Large intestine (tissue), 3 donors: ENCODE measurements around the gene MYZAP. TPM values are rescaled to one million over a fixed set of nuclear protein-coding genes. Genes with fewer than 3 reads are reported as not detected.

Experiments
- DNase-seq, 2 donors: peaks; one replicate each; pipeline versions ENCODE4 v3.0.0 to v3.0.0-alpha.2; 2013
- H3K27ac ChIP-seq: one replicate; pipeline ENCODE4 v1.5.1; 2013; ENCODE audit warnings: low read length
- H3K27me3 ChIP-seq: 2 replicates; pipeline ENCODE4 v1.6.1; 2013; ENCODE audit warnings: low read length; ENCODE audit not compliant: control insufficient read depth, insufficient read depth
- H3K36me3 ChIP-seq: 2 replicates; pipeline ENCODE4 v1.6.1; 2013; ENCODE audit warnings: low read length; ENCODE audit not compliant: control insufficient read depth, insufficient read depth
- H3K4me1 ChIP-seq: one replicate; pipeline ENCODE4 v1.6.1; 2013; ENCODE audit warnings: low read length; ENCODE audit not compliant: control insufficient read depth, insufficient read depth
- H3K4me3 ChIP-seq: one replicate; pipeline ENCODE4 v1.5.1; 2013; ENCODE audit warnings: low read length
- H3K9me3 ChIP-seq: one replicate; pipeline ENCODE4 v1.6.1; 2013; ENCODE audit warnings: mild to moderate bottlenecking, low read depth, low read length, moderate library complexity; ENCODE audit not compliant: control insufficient read depth
- WGBS: methylation state at CpG from one replicate; pipeline ENCODE4 v1.1.5; 2013; ENCODE audit warnings: low lambda C conversion rate; ENCODE audit not compliant: insufficient coverage; 5-methylcytosine and 5-hydroxymethylcytosine counted together
- polyA plus RNA-seq: library from polyadenylated mRNA; unstranded; fragments of 120-200 nt; gene quantifications from one replicate; pipeline ENCODE4 v1.2.1, GENCODE V29; 2013

MYZAP gene
- polyA plus RNA-seq, 1 donor: 17.5 TPM

DNA sequence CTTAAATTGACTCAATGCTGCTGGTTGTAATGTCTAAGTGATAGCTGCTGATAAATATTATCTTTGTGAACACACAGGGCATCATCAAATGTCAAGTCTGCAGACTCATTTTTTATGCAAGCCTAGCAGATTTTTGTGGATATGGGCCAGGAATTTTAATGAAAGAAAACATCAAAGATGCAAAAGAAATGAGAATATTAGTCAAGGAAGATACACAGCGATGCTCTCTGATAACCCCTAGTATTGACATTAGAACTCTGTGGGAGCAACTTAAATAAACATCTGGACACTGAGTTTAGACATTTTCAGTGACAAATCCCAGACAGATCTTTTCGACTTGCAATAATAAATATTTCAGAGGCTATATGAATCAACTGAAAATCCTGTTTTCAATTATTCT, 143.2 kb downstream of the MYZAP start:
- H3K4me1 ChIP-seq: no peaks in the 10 kb centered on the region
- WGBS: 100% methylated on average over 1 of the region's 2 CpGs
- no peaks in the 10 kb centered on the region for H3K9me3 ChIP-seq
- no peak for DNase-seq
- no peak overlapping the region for H3K4me3 ChIP-seq
- H3K27ac ChIP-seq: no peak overlapping the region
- no peaks in the 10 kb centered on the region for H3K36me3 ChIP-seq
- H3K27me3 ChIP-seq: no peaks in the 10 kb centered on the region

Other genes starting within 250 kb of the MYZAP start
- gene CGNL1, start 215.4 kb upstream of the MYZAP start, polyA plus RNA-seq: 7.8 TPM
- 48.1 TPM for gene POLR2M, start 114.8 kb downstream of the MYZAP start, polyA plus RNA-seq